ENCODE measurements around the gene SEC23IP. TPM values are rescaled to one million over a fixed set of nuclear protein-coding genes. Genes with fewer than 3 reads are reported as not detected.

SEC23IP gene
- total RNA-seq = 59.0 to 64.3 TPM (median 62.3 TPM) in 3 replicates

DNA sequence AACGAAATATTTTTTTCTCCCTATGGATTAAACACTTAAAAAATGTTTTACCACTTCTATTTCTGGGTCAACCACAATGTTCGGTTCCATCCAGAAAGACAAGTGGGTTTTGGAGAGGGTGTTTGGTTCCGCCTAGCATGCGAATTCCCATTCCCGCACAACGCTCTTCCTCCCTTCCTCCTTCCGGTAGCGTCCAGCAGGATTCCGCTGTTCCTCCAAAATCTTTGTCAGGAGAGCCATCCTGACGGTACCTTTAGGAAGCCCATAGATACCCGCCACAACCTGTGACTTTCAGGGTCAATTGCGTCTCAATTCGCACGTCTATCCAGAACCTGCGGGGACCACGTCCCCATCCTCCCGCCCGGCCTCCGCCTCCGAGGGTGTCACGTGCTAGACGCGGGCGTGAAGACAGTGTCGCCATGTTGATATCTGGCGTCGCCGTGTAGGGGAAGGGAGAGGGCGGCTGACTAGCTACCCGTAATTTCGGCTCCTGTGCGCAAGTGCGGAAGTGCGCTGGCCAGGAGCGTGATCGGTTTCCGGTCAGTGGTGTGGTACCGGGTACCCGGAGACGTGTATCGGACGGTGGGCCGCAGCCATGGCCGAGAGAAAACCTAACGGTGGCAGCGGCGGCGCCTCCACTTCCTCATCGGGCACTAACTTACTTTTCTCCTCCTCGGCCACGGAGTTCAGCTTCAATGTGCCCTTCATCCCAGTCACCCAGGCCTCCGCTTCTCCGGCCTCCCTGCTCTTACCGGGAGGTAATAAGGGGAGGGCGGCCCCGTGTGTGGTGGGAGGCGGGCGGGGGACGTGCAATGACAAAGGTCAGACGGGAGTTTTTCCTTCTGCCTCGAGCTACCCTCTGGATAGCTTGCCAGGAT lies at the start of gene SEC23IP:
TSS of gene SEC23IP (plus strand) at position 543 of the 878 bp plus-strand sequence. CDS start at position 596, 53 bp downstream.
- Mint-ChIP-seq H3K36me3 (no peaks in the 10 kb centered on the region), H3K4me1 (peaks cover 37% of the 10 kb centered on the region)
- DNase-seq (ENCODE audit: low spot score in 2 of 2, unreplicated experiment in 2 of 2) = peak; percentile 76 to 88

DNA sequence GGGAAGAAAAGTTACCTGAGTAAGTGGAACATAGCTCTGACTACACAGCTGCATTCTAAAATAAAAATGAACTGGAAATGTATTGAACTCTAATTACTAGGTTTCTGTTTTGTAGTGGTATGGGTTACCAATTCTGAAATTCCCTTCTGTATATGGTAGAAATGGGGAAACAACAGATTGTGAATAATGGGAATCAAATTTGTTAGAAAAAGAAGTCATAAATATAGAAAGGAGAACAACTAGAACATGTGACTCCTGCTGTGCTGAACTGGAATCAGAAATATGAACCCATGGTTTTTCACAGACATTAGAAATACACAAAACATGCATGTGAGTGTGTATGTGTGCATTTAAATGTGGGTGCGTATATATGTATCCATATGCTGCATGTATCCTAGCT lies 46.9 kb upstream of the SEC23IP start:
- DNase-seq (ENCODE audit: low spot score in 2 of 2, unreplicated experiment in 2 of 2) = no peak
- H3K4me1 Mint-ChIP-seq = peaks cover 20% of the 10 kb centered on the region
- no peaks in the 10 kb centered on the region for H3K27me3 Mint-ChIP-seq (ENCODE audit: low read depth)
- no peak overlapping the region for H3K4me3 Mint-ChIP-seq
- H3K27ac Mint-ChIP-seq = no peak overlapping the region
- TF ChIP-seq, protein P1, sequence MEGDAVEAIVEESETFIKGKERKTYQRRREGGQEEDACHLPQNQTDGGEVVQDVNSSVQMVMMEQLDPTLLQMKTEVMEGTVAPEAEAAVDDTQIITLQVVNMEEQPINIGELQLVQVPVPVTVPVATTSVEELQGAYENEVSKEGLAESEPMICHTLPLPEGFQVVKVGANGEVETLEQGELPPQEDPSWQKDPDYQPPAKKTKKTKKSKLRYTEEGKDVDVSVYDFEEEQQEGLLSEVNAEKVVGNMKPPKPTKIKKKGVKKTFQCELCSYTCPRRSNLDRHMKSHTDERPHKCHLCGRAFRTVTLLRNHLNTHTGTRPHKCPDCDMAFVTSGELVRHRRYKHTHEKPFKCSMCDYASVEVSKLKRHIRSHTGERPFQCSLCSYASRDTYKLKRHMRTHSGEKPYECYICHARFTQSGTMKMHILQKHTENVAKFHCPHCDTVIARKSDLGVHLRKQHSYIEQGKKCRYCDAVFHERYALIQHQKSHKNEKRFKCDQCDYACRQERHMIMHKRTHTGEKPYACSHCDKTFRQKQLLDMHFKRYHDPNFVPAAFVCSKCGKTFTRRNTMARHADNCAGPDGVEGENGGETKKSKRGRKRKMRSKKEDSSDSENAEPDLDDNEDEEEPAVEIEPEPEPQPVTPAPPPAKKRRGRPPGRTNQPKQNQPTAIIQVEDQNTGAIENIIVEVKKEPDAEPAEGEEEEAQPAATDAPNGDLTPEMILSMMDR (IDR thresholded peaks at IDR 0.05; ENCODE audit: unreplicated experiment) = no peak
- H3K36me3 Mint-ChIP-seq = peaks cover 61% of the 10 kb centered on the region
- H3K9me3 Mint-ChIP-seq = no peaks in the 10 kb centered on the region

More for the DNA sequence above, at the start of gene SEC23IP:
- H3K4me3 Mint-ChIP-seq = peak within 1 kb of the TSS; percentile 97
- H3K27ac Mint-ChIP-seq = peak within 1 kb of the TSS; percentile 96
- no peaks in the 10 kb centered on the region for H3K27me3 Mint-ChIP-seq (ENCODE audit: low read depth)
- peaks cover 3% of the 10 kb centered on the region for H3K9me3 Mint-ChIP-seq
- TF ChIP-seq, protein P1 (IDR thresholded peaks at IDR 0.05; ENCODE audit: unreplicated experiment) = no peak

DNA sequence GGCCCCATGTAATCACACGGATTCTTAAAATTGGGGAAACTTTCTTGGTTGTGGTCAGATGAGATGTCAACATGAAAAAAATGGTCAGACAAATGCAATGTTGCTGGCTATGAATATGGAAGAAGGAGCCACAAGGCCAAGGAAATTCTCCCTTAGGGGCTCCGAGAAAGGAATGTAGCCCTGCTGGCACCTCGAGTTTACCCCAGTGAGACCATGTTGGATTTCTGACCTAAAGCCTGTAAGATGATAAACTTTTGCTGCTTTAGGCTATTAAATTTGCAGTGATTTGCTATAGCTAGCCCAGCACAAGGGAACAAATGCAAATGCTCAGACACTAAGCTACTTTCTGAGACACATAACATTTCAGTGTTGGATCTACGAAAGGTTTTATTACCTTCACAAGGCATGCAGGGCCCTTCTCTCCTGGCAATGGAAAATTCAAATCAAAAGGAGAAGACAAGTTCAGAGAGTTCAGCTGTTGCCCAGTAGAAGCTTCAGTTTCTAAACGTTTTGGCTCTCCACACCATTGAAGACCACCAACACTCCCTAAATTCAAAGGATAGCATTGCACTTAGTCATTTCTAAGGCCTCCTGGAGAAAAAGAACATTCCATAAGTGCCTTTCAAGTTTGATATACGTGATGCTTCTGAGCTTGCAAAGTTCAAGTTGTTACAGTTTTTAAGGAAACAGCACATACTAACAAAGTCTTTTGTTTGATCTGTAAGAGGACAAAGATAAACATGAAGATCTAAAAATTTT lies 43.3 kb upstream of the SEC23IP start:
- no peaks in the 10 kb centered on the region for H3K9me3 Mint-ChIP-seq
- H3K27me3 Mint-ChIP-seq (ENCODE audit: low read depth) = no peaks in the 10 kb centered on the region
- peaks cover 45% of the 10 kb centered on the region for H3K36me3 Mint-ChIP-seq
- H3K27ac Mint-ChIP-seq = peak overlapping the region; percentile 97
- no peak overlapping the region for H3K4me3 Mint-ChIP-seq
- TF ChIP-seq, protein P1 (IDR thresholded peaks at IDR 0.05; ENCODE audit: unreplicated experiment) = no peak
- DNase-seq (ENCODE audit: low spot score in 2 of 2, unreplicated experiment in 2 of 2) = no peak
- H3K4me1 Mint-ChIP-seq = peaks cover 20% of the 10 kb centered on the region

DNA sequence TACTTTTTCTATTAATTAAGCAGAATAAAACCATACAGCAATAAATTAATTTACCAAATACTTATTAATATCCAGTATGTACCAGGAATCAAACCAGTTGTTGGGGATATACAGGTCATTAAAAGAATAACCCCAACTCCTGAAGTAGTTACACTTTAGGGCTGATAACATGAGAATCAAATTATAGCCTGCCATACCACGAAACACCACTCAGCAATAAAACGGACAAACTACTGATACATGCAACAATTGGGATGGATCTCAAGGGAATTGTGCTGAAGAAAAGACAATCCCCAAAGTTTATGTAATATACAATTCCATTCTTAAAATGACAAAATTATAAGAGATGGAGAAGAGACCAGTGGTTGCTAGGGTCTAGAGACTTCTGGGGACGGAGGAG lies 42.6 kb upstream of the SEC23IP start:
- Mint-ChIP-seq H3K27ac (peak overlapping the region; percentile 97), H3K27me3 (ENCODE audit: low read depth) (no peaks in the 10 kb centered on the region), H3K4me1 (peaks cover 20% of the 10 kb centered on the region), H3K36me3 (peaks cover 39% of the 10 kb centered on the region), H3K4me3 (no peak overlapping the region), H3K9me3 (no peaks in the 10 kb centered on the region)
- DNase-seq (ENCODE audit: low spot score in 2 of 2, unreplicated experiment in 2 of 2) = no peak
- TF ChIP-seq, protein P1 (IDR thresholded peaks at IDR 0.05; ENCODE audit: unreplicated experiment) = no peak

DNA sequence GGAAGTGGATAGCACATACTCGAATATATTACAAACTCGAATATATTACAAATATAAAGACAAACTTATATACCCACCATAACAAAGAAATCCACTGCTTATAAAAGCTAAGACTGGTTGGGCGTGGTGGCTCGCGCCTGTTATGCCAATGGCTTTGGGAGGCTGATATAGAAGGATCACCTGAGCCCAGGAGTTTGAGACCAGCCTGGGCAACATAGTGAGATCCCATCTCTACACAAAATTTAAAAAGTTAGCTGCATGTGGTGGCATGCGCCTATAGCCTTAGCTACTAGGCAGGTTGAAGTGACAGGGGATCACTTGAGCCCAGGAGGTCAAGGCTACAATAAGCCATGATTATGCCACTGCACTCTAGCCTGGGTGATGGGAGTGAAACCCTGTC lies 40.3 kb upstream of the SEC23IP start:
- Mint-ChIP-seq H3K36me3 (peaks cover 35% of the 10 kb centered on the region), H3K9me3 (no peaks in the 10 kb centered on the region), H3K4me3 (no peak overlapping the region), H3K27ac (no peak overlapping the region), H3K27me3 (ENCODE audit: low read depth) (no peaks in the 10 kb centered on the region), H3K4me1 (peaks cover 20% of the 10 kb centered on the region)
- DNase-seq (ENCODE audit: low spot score in 2 of 2, unreplicated experiment in 2 of 2) = no peak
- TF ChIP-seq, protein P1 (IDR thresholded peaks at IDR 0.05; ENCODE audit: unreplicated experiment) = no peak
